ENCODE data around the gene DCTN3.
"Not testable (repeated sequence)": the region's sequence is repeated elsewhere in the genome, so short reads cannot be mapped to it uniquely, and the experiment has no call there.

Gene DCTN3

DNA sequence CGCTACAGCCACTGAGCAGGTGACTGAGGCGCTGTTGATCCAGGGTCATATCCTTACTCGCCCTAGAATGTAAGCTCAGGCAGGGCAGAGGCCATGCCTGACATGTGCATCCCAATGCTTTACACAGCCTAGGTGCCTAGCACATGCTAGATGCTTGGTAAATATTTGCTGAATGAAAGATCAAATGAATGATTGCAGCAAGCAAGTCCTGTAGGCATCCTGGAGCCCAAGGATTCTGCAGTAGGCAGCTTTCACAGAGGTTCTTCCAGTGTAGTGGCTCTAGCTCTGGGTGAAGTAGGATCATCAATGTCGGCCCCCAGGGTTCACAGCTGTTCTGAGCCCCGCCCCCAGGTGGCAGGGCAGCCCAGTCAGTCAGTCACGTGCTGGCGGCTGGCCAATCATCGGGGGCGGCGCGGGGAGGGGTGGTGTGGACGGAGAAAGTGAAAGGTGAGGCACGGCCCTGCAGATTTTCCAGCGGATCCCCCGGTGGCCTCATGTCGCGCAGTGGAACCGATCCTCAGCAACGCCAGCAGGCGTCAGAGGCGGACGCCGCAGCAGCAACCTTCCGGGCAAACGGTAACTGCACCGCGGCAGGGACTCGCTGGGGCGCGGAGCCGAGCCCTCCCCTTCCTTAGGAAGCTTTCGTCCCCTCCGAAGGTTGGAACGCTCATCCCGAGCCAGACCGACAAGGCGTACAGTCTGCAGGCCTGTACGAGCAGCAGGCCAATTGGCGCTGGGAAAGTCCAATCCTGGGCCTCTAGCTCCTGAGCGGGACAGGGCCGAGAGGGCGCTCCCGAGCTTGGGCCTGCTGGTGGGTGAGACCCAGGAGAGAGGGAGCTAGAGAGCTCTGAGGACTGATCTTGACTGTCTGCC lies 26.2 kb upstream of the DCTN3 start, which contains the start of gene GALT:
TSS of gene GALT (plus strand) at position 465 of the 873 bp plus-strand sequence. CDS start at position 495, 30 bp downstream.
- DNase-seq, result peak; percentile 81

DNA sequence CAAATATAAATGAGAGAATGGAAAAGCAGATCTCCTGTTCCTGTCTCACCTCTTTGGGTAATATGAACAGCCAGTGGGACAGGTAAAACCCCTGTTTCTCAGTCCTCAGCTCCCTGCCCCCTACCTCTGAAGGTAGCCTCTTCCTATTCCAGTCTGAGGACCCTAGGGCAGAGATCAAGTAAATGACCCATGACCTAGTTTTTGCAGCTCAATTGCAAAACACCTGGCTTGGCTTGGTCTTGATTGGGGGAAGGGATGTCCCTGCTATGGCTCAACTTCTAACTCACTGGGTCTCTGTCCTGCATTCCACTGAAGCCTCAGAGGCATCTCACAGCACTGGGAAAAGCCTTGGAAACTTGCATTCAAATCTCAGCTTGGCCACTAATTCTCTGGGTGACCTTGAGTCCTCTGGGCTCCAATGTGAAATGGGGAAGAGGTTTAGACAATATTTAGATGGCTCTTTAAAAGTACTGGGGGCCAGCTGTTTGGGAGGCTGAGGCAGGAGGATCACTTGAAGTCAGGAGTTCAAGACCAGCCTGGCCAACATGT lies 24.5 kb upstream of the DCTN3 start:
- no peak for DNase-seq

- DNase-seq, result no peak
Measured at GRCh38 chr9:34642679-34643078, 22.4 kb upstream of the DCTN3 start.

DNA sequence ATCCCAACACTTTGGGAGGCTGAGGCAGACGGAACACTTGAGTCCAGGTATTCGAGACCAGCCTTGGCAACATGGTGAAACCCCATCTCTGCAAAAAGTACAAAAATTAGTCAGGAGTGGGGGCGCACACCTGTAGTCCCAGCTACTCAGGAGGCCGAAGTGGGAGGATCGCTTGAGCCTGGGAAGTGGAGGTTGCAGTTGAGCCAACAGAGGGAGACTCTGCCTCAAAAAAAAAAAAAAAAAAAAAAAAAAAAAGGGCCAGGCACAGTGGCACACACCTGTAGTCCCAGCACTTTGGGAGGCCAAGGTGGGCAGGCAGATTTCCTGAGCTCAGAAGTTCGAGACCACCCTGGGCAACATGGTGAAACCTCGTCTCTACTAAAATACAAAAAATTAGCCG lies 19.0 kb upstream of the DCTN3 start:
- not testable (repeated sequence) for DNase-seq

GRCh38 chr9:34638138-34638445 lies 17.8 kb upstream of the DCTN3 start:
- DNase-seq, result no peak

- DNase-seq, result peak; percentile 87
Measured at GRCh38 chr9:34637356-34638137, 17.3 kb upstream of the DCTN3 start, which contains the start of gene SIGMAR1. Gene SIGMAR1 (minus strand): TSS chr9:34637787. CDS start chr9:34637697, 90 bp downstream.

GRCh38 chr9:34636791-34637355 lies 16.6 kb upstream of the DCTN3 start:
- DNase-seq, result no peak

- DNase-seq, result no peak
Measured at GRCh38 chr9:34635556-34635955, 15.3 kb upstream of the DCTN3 start.

GRCh38 chr9:34634551-34635248 lies 14.4 kb upstream of the DCTN3 start:
- no peak for DNase-seq

DNA sequence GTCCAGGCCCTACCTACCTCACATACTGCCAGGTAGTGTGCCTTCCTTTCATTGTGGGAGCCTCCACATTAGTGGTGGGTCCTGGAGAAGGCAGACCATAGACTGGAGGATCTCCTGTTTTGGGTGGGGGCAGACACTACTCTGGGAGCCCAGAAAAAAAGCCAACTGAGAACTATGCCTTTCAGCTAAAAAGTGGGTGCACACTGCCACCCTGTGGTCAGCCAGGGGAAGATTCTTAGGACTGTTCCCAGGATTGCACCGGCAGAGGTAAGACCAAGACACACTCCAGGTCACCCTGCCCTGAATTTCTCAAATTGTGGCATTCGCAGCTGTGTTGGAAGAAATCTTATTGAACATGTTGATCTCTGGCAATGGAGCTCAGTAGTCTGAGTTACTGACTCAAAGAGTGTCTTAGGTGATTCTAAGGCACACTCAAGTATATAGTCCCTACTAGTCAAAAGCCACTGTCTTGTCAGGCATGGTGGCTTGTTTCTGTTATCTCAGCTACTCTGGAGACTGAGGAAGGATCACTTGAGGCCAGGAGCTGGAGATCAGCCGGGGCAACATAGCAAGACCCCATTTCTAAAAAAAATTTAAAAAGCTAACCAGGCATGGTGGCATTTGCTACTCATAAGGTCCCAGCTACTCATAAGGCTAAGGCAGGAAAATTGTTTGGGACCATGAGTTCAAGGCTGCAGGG lies 13.7 kb upstream of the DCTN3 start:
- DNase-seq, result peak; percentile 5

DNA sequence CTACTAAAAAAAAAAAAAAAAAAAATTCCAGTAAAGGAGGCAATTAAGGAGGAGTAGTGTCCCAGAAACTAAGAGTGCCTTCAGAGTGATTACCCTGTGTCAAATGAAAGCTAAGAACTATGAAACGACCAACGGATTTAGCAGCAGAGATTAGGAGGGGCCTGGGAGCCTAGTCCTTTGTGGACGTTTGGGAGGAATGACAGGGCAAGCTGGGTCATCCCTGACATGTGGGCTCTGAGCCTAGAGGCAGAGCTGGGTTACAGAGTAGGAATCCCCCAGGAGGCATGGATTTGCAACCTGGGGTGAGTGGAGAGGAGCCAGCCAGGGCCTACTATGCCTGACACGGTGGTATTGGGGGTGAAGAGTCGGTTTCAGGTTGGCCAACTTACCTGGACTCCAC lies 12.9 kb upstream of the DCTN3 start:
- DNase-seq, result no peak

DNA sequence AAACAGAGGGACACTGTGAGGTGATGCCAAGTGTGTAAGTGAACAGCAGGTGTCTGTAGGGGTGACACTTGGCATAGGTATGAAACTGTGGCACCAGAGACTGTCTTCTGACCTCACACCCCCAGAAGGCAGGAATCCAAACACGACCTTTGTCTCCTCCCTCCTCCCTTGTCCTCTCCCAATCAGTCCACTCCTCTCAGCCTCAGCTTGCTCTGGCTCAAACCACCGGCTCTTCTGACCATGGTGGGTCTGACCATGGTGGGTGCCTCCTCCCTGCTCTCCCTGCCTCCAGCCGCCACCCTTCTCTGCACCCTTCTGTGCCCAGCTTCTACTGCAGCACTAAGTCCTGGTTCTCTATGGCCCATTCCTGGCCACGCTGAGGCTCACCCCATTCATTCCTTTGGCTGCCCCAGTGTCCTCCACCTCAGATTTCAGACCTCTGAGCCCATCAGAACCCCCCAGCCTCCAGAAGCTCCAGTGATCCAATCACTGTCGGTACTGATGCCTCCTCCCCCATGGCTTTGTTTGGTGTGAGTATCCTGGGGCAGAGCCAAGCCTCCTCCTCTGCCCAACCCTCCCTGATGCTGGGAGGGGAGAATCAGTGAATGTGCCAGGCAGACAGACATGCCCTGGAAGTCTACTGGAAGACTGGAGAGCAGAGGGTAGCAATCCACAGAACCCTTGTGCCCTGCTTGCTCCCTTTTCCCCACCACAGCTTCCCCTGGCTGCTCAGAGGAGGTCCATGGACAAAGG lies 10.3 kb upstream of the DCTN3 start:
- no peak for DNase-seq

DNA sequence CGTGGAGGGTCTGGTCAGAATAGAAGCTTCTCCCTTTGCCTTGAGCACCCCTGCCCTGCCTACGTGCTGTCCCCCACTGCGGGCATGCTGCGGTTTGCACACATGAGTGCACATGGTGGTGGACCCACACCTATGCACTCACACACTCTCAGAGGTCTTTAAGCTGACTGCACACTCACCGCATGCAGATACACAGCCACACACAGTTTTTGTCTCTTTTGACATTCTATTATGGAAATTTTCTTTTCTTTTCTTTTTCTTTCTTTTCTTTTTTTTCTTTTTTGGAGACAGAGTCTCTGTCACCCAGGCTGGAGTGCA lies 9.2 kb upstream of the DCTN3 start:
- no peak for DNase-seq

DNA sequence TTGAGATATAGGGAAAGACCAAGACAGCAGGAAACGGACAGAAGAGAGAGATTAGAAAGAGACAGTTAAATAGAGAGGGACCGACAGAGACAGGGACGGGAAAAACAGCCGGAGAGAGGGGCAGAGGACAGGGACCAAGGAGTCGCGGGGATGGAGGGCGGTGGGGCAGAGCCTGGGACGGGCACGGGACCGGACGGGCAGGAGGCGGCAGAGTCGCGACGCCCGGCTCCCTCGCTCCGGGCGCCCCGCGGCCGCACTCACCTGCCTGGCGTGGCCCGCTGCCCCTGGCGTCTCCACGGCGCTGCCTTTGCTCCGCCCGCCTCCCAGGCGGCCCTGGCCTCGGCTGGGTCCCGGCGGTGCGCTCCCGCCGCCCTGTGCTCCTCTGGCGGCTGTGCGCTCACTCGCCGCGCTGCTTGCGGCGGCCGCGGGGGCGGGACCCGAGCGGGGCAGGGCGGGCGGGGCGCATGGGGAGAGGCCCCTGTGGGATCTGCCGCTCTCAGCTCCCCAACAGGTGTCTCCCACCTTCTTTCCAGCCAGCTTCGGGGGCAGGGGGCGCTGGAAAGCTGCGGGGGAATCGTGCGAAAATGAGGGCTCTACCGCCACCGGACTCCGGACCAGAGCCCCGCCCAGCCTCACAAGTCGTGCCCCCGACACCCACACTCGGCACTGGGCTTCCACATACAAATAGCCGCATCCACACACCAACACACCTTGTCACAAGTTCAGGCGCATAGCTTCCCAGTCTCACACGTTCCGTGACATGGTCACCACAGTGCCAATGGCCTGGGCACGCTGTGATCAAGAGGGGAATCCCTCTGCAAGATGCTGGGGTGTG lies 8.6 kb upstream of the DCTN3 start, which contains the start of gene ARID3C:
TSS of gene ARID3C (minus strand) at position 411 of the 835 bp plus-strand sequence. CDS start 1,052 bp downstream, outside the sequence.
- DNase-seq, result no peak

GRCh38 chr9:34627716-34628655 lies 7.7 kb upstream of the DCTN3 start:
- DNase-seq, result no peak

- DNase-seq, result no peak
Measured at GRCh38 chr9:34625186-34625486, 4.8 kb upstream of the DCTN3 start.

DNA sequence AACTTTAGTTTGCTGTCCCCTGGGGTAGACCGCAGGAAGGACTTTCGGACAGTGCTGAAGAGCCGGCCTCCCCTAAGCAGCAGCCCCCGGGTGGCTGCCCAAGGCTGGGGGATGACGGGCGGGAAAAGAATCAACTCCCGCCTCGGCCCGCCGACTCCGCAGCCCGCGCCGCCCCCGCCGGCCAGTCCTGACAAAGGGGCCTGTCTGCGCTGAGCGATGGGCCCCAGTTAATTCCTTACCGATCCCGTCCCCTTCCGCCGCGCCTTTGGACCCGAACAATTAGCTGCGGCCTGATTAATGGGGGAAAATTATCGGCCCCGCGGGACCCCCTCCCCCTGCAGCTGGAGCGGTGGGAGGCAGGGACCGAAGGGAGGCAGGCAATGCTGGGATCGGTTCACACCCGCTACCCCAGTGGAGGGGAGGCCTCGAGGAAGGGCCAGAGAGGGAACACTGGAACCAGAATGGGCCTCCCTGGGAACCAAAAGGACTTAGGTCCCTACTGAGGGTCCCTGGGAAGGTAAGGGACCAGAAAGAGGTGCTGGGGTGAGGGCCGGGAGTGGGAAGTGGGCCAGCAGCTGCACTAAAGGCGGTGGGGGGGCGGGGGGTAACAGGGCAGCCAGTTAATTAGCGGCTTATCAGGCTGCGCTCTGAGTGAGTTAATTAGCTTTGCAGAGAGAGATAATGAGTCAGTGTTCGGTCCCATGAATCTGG lies 4.3 kb upstream of the DCTN3 start:
- no peak for DNase-seq

DNA sequence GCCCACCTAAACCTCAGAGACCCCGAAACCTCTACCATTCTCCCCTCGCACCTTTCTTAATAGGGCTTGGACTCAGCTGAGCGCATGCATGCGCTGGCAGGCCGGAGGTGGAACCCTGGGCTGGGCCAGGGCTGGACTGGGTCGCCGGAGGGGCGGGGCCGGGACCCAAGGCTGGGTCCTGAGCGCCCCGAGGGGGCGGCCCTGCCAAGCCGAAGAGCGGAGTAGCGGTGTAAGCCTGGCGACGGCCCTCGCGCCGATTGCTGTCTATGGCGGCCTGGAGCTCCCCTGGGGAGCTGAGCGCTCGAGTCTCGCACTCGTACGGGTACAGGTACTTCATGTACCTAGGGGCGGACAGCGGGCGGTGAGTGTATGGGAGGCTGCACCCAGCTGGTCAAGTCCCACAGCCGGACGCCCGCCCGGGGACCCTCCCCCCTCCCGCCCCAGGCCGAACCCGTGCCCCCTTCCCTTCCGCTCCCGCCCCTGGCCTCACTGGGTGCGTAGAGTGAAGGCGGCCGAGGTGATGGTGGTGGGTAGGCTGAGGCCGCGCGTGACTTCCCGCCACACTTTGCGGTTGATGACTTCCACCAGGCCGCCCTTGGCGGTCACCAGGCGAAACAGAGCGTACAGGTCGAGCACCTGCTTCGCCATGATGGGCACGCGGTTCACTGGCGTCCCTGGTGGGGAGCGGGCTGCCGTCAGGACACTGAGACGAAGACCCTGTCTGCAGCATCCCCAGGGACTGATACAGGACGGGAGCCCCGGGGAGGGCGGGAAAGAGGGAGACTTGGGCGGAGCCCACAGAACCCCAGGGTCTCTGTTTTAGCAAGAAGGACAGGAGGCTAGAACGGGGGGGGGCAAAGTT lies 3.3 kb upstream of the DCTN3 start:
- DNase-seq, result no peak
